Measurements from ENCODE around the gene NEK6. TPM values are rescaled to one million over a fixed set of nuclear protein-coding genes. Genes with fewer than 3 reads are reported as not detected.

Gene NEK6
- total and polyA plus RNA-seq, 3 experiments from 2014 or later: 9.5 to 66.0 (median 63.0) TPM

DNA sequence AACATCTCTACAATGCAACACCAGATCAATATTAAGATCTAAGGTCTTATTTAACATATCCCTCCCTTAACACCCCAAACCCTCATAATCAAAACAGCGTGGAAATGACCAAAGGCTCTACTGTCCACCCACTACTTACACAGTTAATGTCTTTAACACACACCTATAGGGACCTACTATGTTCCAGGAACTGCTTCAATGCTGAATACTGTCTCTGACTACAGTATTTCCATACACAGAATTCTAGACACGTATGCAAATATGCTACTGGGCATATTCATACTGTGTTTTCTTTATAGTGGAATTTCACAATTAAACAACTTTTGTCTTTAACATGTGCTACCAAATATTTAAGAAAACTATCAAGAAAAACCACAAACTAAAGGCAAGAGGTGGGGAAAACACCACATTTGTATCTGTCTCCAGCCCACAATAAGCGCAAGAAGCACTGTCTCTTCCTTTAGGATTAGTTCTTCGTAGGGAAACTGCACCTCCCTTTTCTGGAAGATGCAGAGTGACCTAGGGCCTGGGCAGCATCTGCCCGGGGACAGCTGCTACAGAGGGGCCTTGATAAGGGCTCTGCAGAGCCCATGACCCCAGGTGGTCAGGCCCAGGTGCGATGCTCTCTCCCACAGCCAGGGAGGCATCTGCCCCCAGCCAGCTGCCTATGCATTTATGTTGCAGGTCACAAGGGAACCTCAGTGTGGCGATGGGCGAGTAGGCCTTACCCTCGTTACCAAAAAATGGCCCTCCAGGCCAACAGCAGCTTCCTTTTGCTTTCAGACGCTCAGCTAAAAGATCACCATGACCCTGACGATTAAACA lies 102.3 kb downstream of the NEK6 start:
- Mint-ChIP-seq H3K9me3 (no peaks in the 10 kb centered on the region), H3K27me3 (no peaks in the 10 kb centered on the region), H3K27ac (peak overlapping the region in 6 of 8 donors; percentile 36 to 83 (median 59)), H3K36me3 (peaks cover 0 to 44% (median 10%) of the 10 kb centered on the region in 3 donors), H3K4me3 (no peak overlapping the region), H3K4me1 (peaks cover 64 to 81% (median 78%) of the 10 kb centered on the region in 3 donors)
- H3K27ac ChIP-seq (ENCODE audit: low read depth, low read length): no peak overlapping the region
- ChIA-PET POLR2A (no interaction called here), CTCF (no interaction called here)
- DNase-seq: no peak
- peaks cover 4% of the 10 kb centered on the region for H3K4me1 ChIP-seq (ENCODE audit: insufficient read depth, low read length)
- H3K9me3 ChIP-seq (ENCODE audit: low read length): no peaks in the 10 kb centered on the region
- no peaks in the 10 kb centered on the region for H3K27me3 ChIP-seq (ENCODE audit: insufficient read depth, low read length, poor library complexity, severe bottlenecking)
- no peak overlapping the region for H3K4me3 ChIP-seq (ENCODE audit: low read length)
- no peaks in the 10 kb centered on the region for H3K36me3 ChIP-seq (ENCODE audit: insufficient read depth, low read length)

DNA sequence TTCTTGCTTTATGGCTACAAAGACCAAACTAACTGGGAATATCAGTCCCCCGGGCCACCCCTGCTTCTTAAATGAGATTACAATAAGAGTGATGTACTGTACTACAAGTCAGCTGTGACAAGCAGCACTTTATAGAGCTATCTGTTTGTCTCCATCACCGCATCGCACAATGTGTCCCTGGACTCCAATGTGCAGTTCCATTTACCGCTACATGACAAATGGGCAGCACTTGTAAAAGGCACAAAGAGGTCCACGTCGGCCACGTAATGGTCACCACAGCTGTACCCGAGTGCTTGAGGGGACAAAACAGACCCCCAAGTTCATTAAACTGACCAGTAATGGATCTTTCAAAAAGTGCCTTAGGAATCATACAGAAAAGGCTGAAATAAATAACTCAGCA lies 103.4 kb downstream of the NEK6 start:
- H3K36me3 ChIP-seq (ENCODE audit: insufficient read depth, low read length): no peaks in the 10 kb centered on the region
- peak overlapping the region in 3 of 8 donors; percentile 4 to 43 (median 7) for H3K27ac Mint-ChIP-seq
- ChIA-PET CTCF (no interaction called here), POLR2A (no interaction called here)
- H3K9me3 ChIP-seq (ENCODE audit: low read length): no peaks in the 10 kb centered on the region
- no peak overlapping the region for H3K27ac ChIP-seq (ENCODE audit: low read depth, low read length)
- H3K36me3 Mint-ChIP-seq: peaks cover 0 to 43% (median 12%) of the 10 kb centered on the region in 3 donors
- peaks cover 66 to 84% (median 84%) of the 10 kb centered on the region in 3 donors for H3K4me1 Mint-ChIP-seq
- H3K4me3 ChIP-seq (ENCODE audit: low read length): no peak overlapping the region
- H3K4me1 ChIP-seq (ENCODE audit: insufficient read depth, low read length): peaks cover 4% of the 10 kb centered on the region
- no peak overlapping the region for H3K4me3 Mint-ChIP-seq
- H3K27me3 Mint-ChIP-seq: no peaks in the 10 kb centered on the region
- no peak for DNase-seq
- no peaks in the 10 kb centered on the region for H3K27me3 ChIP-seq (ENCODE audit: insufficient read depth, low read length, poor library complexity, severe bottlenecking)
- H3K9me3 Mint-ChIP-seq: no peaks in the 10 kb centered on the region

DNA sequence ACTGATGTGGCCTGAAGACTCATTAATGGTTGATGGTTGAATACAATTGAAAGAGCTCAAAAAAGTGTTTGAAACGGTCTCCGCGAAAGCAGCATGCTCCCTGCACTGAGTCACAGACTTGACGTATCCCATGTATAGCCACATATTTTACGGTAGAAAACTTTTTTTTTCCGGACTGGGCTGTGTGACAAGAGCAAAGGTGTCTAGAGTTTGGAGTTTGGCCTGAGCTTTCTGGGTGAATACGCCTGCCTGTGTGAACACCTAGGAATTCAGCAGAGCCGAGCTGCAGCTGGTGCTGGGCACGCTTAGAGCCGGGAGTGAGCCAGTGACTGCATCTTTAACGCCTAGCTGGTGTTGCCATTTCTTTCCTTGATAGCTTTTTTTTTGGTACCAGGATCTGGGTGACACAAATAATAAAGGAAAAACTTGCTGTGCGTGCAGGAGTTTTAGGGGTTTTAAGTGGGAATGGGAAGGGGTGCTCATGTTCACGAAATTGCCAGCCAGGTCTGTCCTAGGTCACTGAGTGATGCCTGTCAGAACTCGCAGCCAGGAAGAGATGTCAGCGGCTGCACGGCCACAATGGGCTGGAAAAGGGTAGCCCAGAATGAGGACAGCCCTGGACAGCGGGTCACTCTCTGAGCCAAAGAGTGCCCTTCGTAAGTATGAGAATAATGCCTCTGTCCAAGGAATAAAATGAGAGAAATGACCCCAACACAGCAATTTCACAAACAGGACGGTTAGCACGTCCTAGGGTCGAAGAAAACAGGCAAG lies 105.8 kb downstream of the NEK6 start:
- ChIA-PET POLR2A (no interaction called here), CTCF (no interaction called here)
- peaks cover 4% of the 10 kb centered on the region for H3K4me1 ChIP-seq (ENCODE audit: insufficient read depth, low read length)
- Mint-ChIP-seq H3K27ac (peak overlapping the region in 2 of 8 donors; percentile 13 to 67), H3K36me3 (peaks cover 3 to 46% (median 13%) of the 10 kb centered on the region in 3 donors), H3K27me3 (no peaks in the 10 kb centered on the region), H3K9me3 (no peaks in the 10 kb centered on the region), H3K4me1 (peaks cover 56 to 86% (median 85%) of the 10 kb centered on the region in 3 donors), H3K4me3 (no peak overlapping the region)
- no peak overlapping the region for H3K4me3 ChIP-seq (ENCODE audit: low read length)
- H3K9me3 ChIP-seq (ENCODE audit: low read length): no peaks in the 10 kb centered on the region
- DNase-seq: no peak
- H3K27me3 ChIP-seq (ENCODE audit: insufficient read depth, low read length, poor library complexity, severe bottlenecking): no peaks in the 10 kb centered on the region
- no peaks in the 10 kb centered on the region for H3K36me3 ChIP-seq (ENCODE audit: insufficient read depth, low read length)
- H3K27ac ChIP-seq (ENCODE audit: low read depth, low read length): no peak overlapping the region

DNA sequence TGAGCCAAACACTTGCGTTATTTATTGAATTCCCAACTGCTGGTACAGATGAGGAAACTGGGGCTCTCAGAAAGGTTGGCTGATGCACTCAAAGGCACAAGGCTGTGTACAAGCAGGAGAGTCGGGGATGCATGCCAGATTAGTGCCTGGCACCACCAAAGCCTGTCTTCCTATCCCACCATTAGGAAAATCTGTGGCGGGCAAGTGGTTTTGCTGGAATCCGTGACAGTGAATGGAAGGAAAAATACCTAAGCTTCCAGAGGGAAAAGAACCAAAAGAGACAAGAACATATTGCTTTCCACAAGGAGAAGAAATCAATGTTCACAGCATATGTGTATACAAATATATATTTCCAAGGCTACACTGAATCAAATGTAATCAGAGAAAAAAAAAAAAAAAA lies 106.4 kb downstream of the NEK6 start:
- ChIA-PET CTCF (no interaction called here), POLR2A (no interaction called here)
- no peak for DNase-seq
- H3K27me3 ChIP-seq (ENCODE audit: insufficient read depth, low read length, poor library complexity, severe bottlenecking): no peaks in the 10 kb centered on the region
- Mint-ChIP-seq H3K4me3 (no peak overlapping the region), H3K27ac (no peak overlapping the region), H3K4me1 (peaks cover 54 to 86% (median 85%) of the 10 kb centered on the region in 3 donors), H3K36me3 (peaks cover 3 to 46% (median 13%) of the 10 kb centered on the region in 3 donors), H3K9me3 (no peaks in the 10 kb centered on the region), H3K27me3 (no peaks in the 10 kb centered on the region)
- H3K36me3 ChIP-seq (ENCODE audit: insufficient read depth, low read length): no peaks in the 10 kb centered on the region
- no peak overlapping the region for H3K4me3 ChIP-seq (ENCODE audit: low read length)
- H3K9me3 ChIP-seq (ENCODE audit: low read length): no peaks in the 10 kb centered on the region
- peaks cover 4% of the 10 kb centered on the region for H3K4me1 ChIP-seq (ENCODE audit: insufficient read depth, low read length)
- no peak overlapping the region for H3K27ac ChIP-seq (ENCODE audit: low read depth, low read length)

DNA sequence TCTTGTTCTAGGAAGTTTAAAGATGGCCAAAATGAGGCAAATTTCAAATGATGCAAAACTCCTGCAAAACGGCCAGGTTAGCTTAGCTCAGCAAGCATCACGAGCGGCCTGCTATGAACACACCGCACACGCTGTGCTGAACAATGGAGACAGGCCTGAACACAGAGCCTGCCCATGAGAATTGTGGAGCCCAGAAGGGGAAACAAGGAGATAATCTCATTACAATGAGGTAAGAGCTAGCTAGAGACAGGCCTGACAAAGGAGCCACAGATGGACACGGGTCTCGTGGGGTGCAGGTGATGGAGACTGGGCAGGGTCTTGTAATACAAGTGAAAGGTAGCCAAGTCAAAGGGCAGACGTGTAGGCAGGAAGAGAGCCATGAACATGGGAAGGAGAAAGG lies 107.3 kb downstream of the NEK6 start:
- H3K4me1 ChIP-seq (ENCODE audit: insufficient read depth, low read length): no peaks in the 10 kb centered on the region
- peaks cover 52 to 86% (median 85%) of the 10 kb centered on the region in 3 donors for H3K4me1 Mint-ChIP-seq
- POLR2A ChIA-PET: no interaction called here

DNA sequence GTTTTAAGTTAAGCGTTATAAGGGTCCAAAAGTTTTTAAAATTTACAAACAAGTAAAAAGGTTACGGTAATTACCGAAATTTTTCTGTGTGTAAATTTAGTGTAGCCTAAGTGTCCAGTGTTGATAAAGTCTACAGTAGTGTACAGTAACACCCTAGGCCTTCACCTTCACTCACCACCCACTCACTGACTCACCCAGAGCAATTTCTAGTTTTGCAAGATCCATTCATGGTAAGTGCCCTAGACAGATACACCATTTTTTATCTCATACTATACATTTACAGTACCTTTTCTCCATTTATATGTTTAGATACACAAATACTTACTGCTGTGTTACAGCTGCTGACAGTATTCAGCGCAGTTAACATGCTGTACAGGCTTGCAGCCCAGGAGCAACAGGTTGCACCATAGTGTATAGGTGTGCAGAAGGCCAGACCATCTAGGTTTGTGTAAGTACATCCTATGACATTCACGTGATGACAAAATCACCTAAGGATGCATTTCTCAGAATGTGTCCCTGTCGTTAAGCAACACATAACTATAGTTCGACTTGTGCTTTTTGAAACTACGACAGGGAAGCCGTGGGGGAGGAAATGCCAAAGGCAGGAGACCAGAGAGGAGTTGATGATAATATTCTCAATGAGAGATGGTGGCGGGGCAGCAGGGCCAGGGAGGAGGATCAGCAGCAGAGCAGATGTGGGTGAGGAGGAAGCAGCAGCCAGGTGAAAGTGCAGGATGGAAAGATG lies 108.9 kb downstream of the NEK6 start:
- H3K4me1 Mint-ChIP-seq: peaks cover 48 to 88% (median 87%) of the 10 kb centered on the region in 3 donors
- H3K4me3 ChIP-seq (ENCODE audit: low read length): no peak overlapping the region
- DNase-seq: no peak
- H3K9me3 Mint-ChIP-seq: no peaks in the 10 kb centered on the region
- no peaks in the 10 kb centered on the region for H3K4me1 ChIP-seq (ENCODE audit: insufficient read depth, low read length)
- H3K27ac ChIP-seq (ENCODE audit: low read depth, low read length): no peak overlapping the region
- ChIA-PET POLR2A (no interaction called here), CTCF (no interaction called here)
- peaks cover 3 to 46% (median 13%) of the 10 kb centered on the region in 3 donors for H3K36me3 Mint-ChIP-seq
- H3K27ac Mint-ChIP-seq: peak overlapping the region in 5 of 8 donors; percentile 1 to 77 (median 58)
- H3K36me3 ChIP-seq (ENCODE audit: insufficient read depth, low read length): no peaks in the 10 kb centered on the region
- H3K27me3 Mint-ChIP-seq: no peaks in the 10 kb centered on the region
- H3K27me3 ChIP-seq (ENCODE audit: insufficient read depth, low read length, poor library complexity, severe bottlenecking): no peaks in the 10 kb centered on the region
- no peak overlapping the region for H3K4me3 Mint-ChIP-seq
- H3K9me3 ChIP-seq (ENCODE audit: low read length): no peaks in the 10 kb centered on the region

More for the DNA sequence above, 107.3 kb downstream of the NEK6 start:
- H3K36me3 ChIP-seq (ENCODE audit: insufficient read depth, low read length): no peaks in the 10 kb centered on the region
- H3K27me3 Mint-ChIP-seq: no peaks in the 10 kb centered on the region
- H3K27me3 ChIP-seq (ENCODE audit: insufficient read depth, low read length, poor library complexity, severe bottlenecking): no peaks in the 10 kb centered on the region
- no peak for DNase-seq
- H3K27ac ChIP-seq (ENCODE audit: low read depth, low read length): no peak overlapping the region
- H3K27ac Mint-ChIP-seq: peak overlapping the region in 4 of 8 donors; percentile 7 to 67 (median 51)
- CTCF ChIA-PET: no interaction called here
- H3K36me3 Mint-ChIP-seq: peaks cover 3 to 46% (median 13%) of the 10 kb centered on the region in 3 donors
- no peaks in the 10 kb centered on the region for H3K9me3 Mint-ChIP-seq
- H3K9me3 ChIP-seq (ENCODE audit: low read length): no peaks in the 10 kb centered on the region
- H3K4me3 Mint-ChIP-seq: no peak overlapping the region
- no peak overlapping the region for H3K4me3 ChIP-seq (ENCODE audit: low read length)

DNA sequence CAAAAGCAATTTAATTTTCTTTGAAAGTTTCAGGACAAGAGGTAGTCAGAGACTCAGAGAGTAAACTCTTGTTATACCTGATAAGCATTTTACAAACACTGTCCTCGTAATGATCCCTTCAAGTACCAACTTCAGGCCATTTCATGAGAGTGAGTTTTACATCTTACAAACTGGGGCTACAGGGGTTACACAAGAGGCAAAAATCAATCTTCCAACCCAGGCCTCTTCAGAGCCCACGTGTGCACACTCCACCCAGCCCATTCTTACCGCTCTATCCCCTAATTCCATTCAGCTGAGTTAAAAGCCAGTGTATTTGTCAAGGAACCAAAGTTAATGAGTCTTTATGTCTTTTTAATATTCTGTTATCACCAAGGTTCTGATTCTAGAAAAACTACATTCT lies 110.9 kb downstream of the NEK6 start:
- peaks cover 3 to 38% (median 7%) of the 10 kb centered on the region in 3 donors for H3K36me3 Mint-ChIP-seq
- Histone ChIP-seq H3K9me3 (ENCODE audit: low read length) (no peaks in the 10 kb centered on the region), H3K4me1 (ENCODE audit: insufficient read depth, low read length) (no peaks in the 10 kb centered on the region), H3K36me3 (ENCODE audit: insufficient read depth, low read length) (no peaks in the 10 kb centered on the region), H3K4me3 (ENCODE audit: low read length) (no peak overlapping the region), H3K27me3 (ENCODE audit: insufficient read depth, low read length, poor library complexity, severe bottlenecking) (no peaks in the 10 kb centered on the region), H3K27ac (ENCODE audit: low read depth, low read length) (no peak overlapping the region)
- POLR2A ChIA-PET: no interaction called here
- DNase-seq: no peak
- H3K27ac Mint-ChIP-seq: peak overlapping the region in 1 of 8 donors; percentile 70
- no peaks in the 10 kb centered on the region for H3K27me3 Mint-ChIP-seq
- CTCF ChIA-PET: no interaction called here
- no peak overlapping the region for H3K4me3 Mint-ChIP-seq
- no peaks in the 10 kb centered on the region for H3K9me3 Mint-ChIP-seq
- H3K4me1 Mint-ChIP-seq: peaks cover 47 to 91% (median 87%) of the 10 kb centered on the region in 3 donors
